GM10248 (cell line): Measurements from ENCODE around the gene MYH6.

Source experiments
- CTCF ChIA-PET: fragments of 300-600 bp; sonication (Branson Sonifier 250); formaldehyde crosslinking; extraction: SDS; loops from one replicate; lab custom pipeline; 2021; ENCODE audit warnings: antibody characterized with exemption; lab: Yijun Ruan, JAX
- POLR2A ChIA-PET: fragments of 350-650 bp; sonication (Branson Sonifier 250); formaldehyde crosslinking; extraction: SDS; loops from one replicate; lab custom pipeline; 2020; ENCODE audit warnings: antibody characterized with exemption; lab: Yijun Ruan, JAX
- DNase-seq: peaks from one replicate; pipeline ENCODE4 v3.0.0; 2012; ENCODE audit errors: extremely low spot score
- CTCF ChIP-seq: IDR thresholded peaks from 2 replicates; pipeline ENCODE4 v1.5.1; 2012; ENCODE audit warnings: mild to moderate bottlenecking, low read depth; ENCODE audit errors: extremely low read depth, missing control alignments, control extremely low read depth

Gene MYH6

GRCh38 chr14:23361320-23361719 lies 46.8 kb downstream of the MYH6 start:
- ChIA-PET POLR2A (no interaction called here), CTCF (interaction anchor here (1.1 to 1.5 kb wide), 5 partner anchors 11 to 40 kb away, joined by 3 to 6 read pairs (median 3); partner anchors contain the start of genes IL25 and PABPN1)
- DNase-seq, result no peak
- no peak for TF ChIP-seq CTCF

GRCh38 chr14:23360496-23360895 lies 47.6 kb downstream of the MYH6 start:
- ChIA-PET POLR2A (no interaction called here), CTCF (interaction anchor here (0.7 to 1.7 kb wide), 6 partner anchors 8 to 240 kb away, joined by 3 to 5 read pairs (median 4); no protein-coding TSS in a partner anchor)
- DNase-seq, result no peak
- TF ChIP-seq CTCF, result no peak

- POLR2A ChIA-PET, result no interaction called here
These were observed 48.2 kb downstream of the MYH6 start for GRCh38 chr14:23359722-23360447.

GRCh38 chr14:23359167-23359626 lies 48.9 kb downstream of the MYH6 start:
- CTCF ChIA-PET, result interaction anchor here (1.0 to 1.7 kb wide), 3 partner anchors 9 to 33 kb away, joined by 3 to 5 read pairs (median 5); no protein-coding TSS in a partner anchor
- TF ChIP-seq CTCF, result no peak
- no peak for DNase-seq
- POLR2A ChIA-PET, result no interaction called here

More at GRCh38 chr14:23359722-23360447, 48.2 kb downstream of the MYH6 start:
- DNase-seq, result no peak
- no peak for TF ChIP-seq CTCF
- CTCF ChIA-PET, result interaction anchor here (1.0 to 1.7 kb wide), 4 partner anchors 8 to 239 kb away, joined by 3 to 5 read pairs (median 4); no protein-coding TSS in a partner anchor

GRCh38 chr14:23358553-23359166 lies 49.4 kb downstream of the MYH6 start:
- POLR2A ChIA-PET, result no interaction called here
- DNase-seq, result no peak
- CTCF ChIA-PET, result interaction anchor here (1.0 to 1.7 kb wide), 3 partner anchors 9 to 36 kb away, joined by 3 to 5 read pairs (median 3); no protein-coding TSS in a partner anchor

More at GRCh38 chr14:23358553-23359166, 49.4 kb downstream of the MYH6 start:
- no peak for TF ChIP-seq CTCF
